ENCODE data around the gene STK32C. TPM values are rescaled to one million over a fixed set of nuclear protein-coding genes. Genes with fewer than 3 reads are reported as not detected.

The STK32C gene
- total RNA-seq, 1 experiment from 2014 or later: 13.5 TPM

- no peak for TF ChIP-seq CTCF (IDR thresholded peaks at IDR 0.05; ENCODE audit: unreplicated experiment)
- no peak for DNase-seq
- H3K36me3 Mint-ChIP-seq (ENCODE audit: insufficient read depth, unreplicated experiment): no peaks in the 10 kb centered on the region
- H3K4me1 Mint-ChIP-seq (ENCODE audit: low read depth, unreplicated experiment): no peaks in the 10 kb centered on the region
- H3K27me3 Mint-ChIP-seq (ENCODE audit: unreplicated experiment): peaks cover under 1% of the 10 kb centered on the region
- H3K4me3 Mint-ChIP-seq (ENCODE audit: low read depth, unreplicated experiment): no peak overlapping the region
- H3K27ac Mint-ChIP-seq (ENCODE audit: unreplicated experiment): no peak overlapping the region
- H3K9me3 Mint-ChIP-seq (ENCODE audit: low read depth, unreplicated experiment): no peaks in the 10 kb centered on the region
- intact Hi-C loops (cut with micrococcal nuclease; ENCODE audit: unreplicated experiment): no loop called here
- CTCF ChIA-PET: no interaction called here
- BruUV-seq (replicated peaks): no TSS peak
These were observed 112.2 kb downstream of the STK32C start for GRCh38 chr10:132195366-132196075.

GRCh38 chr10:132194726-132195125 is 113.0 kb downstream of the STK32C start:
- CTCF ChIA-PET: no interaction called here
- H3K27me3 Mint-ChIP-seq (ENCODE audit: unreplicated experiment): peaks cover 8% of the 10 kb centered on the region
- no TSS peak for BruUV-seq (replicated peaks)
- no peak for TF ChIP-seq CTCF (IDR thresholded peaks at IDR 0.05; ENCODE audit: unreplicated experiment)
- DNase-seq: no peak
- intact Hi-C loops (cut with micrococcal nuclease; ENCODE audit: unreplicated experiment): no loop called here
- no peak overlapping the region for H3K4me3 Mint-ChIP-seq (ENCODE audit: low read depth, unreplicated experiment)
- no peaks in the 10 kb centered on the region for H3K36me3 Mint-ChIP-seq (ENCODE audit: insufficient read depth, unreplicated experiment)
- H3K9me3 Mint-ChIP-seq (ENCODE audit: low read depth, unreplicated experiment): no peaks in the 10 kb centered on the region
- H3K27ac Mint-ChIP-seq (ENCODE audit: unreplicated experiment): no peak overlapping the region
- no peaks in the 10 kb centered on the region for H3K4me1 Mint-ChIP-seq (ENCODE audit: low read depth, unreplicated experiment)

GRCh38 chr10:132193907-132194552 is 113.7 kb downstream of the STK32C start:
- Mint-ChIP-seq H3K27ac (ENCODE audit: unreplicated experiment) (no peak overlapping the region), H3K27me3 (ENCODE audit: unreplicated experiment) (peaks cover 15% of the 10 kb centered on the region), H3K36me3 (ENCODE audit: insufficient read depth, unreplicated experiment) (no peaks in the 10 kb centered on the region), H3K4me1 (ENCODE audit: low read depth, unreplicated experiment) (no peaks in the 10 kb centered on the region), H3K9me3 (ENCODE audit: low read depth, unreplicated experiment) (no peaks in the 10 kb centered on the region), H3K4me3 (ENCODE audit: low read depth, unreplicated experiment) (no peak overlapping the region)
- intact Hi-C loops (cut with micrococcal nuclease; ENCODE audit: unreplicated experiment): no loop called here
- peak; percentile 39 for DNase-seq
- CTCF ChIA-PET: interaction anchor here (0.6 kb wide), 1 partner anchor 12 kb away, joined by 3 read pairs; no protein-coding TSS in a partner anchor
- TF ChIP-seq CTCF (IDR thresholded peaks at IDR 0.05; ENCODE audit: unreplicated experiment): no peak
- BruUV-seq (replicated peaks): no TSS peak

- Mint-ChIP-seq H3K27me3 (ENCODE audit: unreplicated experiment) (peaks cover 24% of the 10 kb centered on the region), H3K9me3 (ENCODE audit: low read depth, unreplicated experiment) (no peaks in the 10 kb centered on the region), H3K27ac (ENCODE audit: unreplicated experiment) (no peak overlapping the region), H3K36me3 (ENCODE audit: insufficient read depth, unreplicated experiment) (no peaks in the 10 kb centered on the region), H3K4me1 (ENCODE audit: low read depth, unreplicated experiment) (no peaks in the 10 kb centered on the region), H3K4me3 (ENCODE audit: low read depth, unreplicated experiment) (no peak overlapping the region)
- intact Hi-C loops (cut with micrococcal nuclease; ENCODE audit: unreplicated experiment): no loop called here
- TF ChIP-seq CTCF (IDR thresholded peaks at IDR 0.05; ENCODE audit: unreplicated experiment): no peak
- BruUV-seq (replicated peaks): no TSS peak
- CTCF ChIA-PET: no interaction called here
- DNase-seq: no peak
These were observed 114.6 kb downstream of the STK32C start for GRCh38 chr10:132192991-132193665.
